Measurements from ENCODE around the gene CACNA2D3.

GRCh38 chr3:54932606-54933005, 810.3 kb downstream of the CACNA2D3 start:
- TF ChIP-seq POLR2A (IDR thresholded peaks at IDR 0.05; ENCODE audit: low read length) (no peak), GATA1 (IDR thresholded peaks at IDR 0.05; ENCODE audit: low read depth, low read length) (no peak)
